NK-92 treated with Interleukin-12 subunit alpha and Interleukin-12 subunit beta, amount 100 ng/mL, for 24 hours (cell line): ENCODE data around the gene GRK3.
"Not testable (repeated sequence)": the region's sequence is repeated elsewhere in the genome, so short reads cannot be mapped to it uniquely, and the experiment has no call there.

Experiments
- DNase-seq: peaks from one replicate; lab custom pipeline; 2025; lab: John Stamatoyannopoulos, UW

The GRK3 gene

DNA sequence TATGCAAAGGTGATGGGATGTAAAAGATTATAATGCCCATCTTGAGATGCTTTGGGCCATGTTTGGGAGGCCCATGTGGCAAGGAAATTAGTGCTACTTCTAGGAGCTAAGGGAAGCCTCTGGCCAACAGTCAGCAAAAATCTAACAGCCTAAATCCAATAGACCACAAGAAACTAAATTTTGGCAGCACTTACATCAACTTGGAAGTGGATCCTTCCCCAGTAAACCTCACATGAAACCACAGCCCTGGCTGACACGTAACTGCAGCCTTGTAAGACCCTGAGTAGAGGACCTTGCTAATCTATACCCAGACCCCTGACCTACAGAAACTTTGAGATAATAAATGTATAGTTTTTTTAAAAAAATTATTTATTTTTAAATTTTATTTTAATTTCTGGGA is 13.1 kb upstream of the GRK3 start:
- DNase-seq = no peak

- not testable (repeated sequence) for DNase-seq
Observed at GRCh38 chr22:25552405-25552804, 12.1 kb upstream of the GRK3 start.

DNA sequence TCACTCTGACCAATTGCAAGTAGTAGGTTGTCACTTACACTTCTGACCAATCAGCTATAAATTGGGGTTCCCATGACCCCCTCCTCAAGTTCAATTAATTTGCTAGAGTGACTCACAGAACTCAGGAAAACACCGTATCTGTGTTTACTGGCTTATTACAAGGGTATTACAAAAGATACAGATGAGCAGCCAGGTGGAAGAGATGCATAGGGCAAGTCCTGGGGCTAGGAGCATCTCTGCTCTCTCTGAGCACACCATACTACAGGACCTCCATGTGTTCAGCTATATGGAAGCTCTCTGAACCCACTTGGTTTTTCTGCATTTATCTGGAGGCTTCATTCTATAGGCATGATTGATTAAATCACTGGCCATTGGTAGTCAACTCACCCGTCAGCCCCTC is 11.3 kb upstream of the GRK3 start:
- no peak for DNase-seq

DNA sequence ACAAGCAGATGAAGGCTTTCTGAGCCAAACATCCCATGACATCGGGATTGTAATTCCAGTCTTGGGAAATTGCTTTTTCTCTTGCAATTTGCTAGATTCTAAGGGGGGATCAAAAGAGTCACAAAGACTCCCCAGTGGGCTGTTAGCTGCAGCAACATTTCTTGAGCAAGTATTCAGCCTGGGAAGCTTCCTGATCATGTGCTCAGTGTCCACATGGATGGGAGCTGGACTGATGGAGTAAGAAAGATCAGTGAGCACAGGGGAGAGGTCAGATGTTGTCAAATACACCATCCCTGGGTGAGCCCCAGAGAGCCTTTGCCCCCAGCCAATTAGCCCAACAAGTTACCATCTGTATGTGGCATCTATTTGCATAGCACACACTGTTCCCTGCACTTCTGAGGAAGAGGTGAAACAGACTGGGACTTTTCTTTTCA is 10.2 kb upstream of the GRK3 start:
- DNase-seq = no peak

DNA sequence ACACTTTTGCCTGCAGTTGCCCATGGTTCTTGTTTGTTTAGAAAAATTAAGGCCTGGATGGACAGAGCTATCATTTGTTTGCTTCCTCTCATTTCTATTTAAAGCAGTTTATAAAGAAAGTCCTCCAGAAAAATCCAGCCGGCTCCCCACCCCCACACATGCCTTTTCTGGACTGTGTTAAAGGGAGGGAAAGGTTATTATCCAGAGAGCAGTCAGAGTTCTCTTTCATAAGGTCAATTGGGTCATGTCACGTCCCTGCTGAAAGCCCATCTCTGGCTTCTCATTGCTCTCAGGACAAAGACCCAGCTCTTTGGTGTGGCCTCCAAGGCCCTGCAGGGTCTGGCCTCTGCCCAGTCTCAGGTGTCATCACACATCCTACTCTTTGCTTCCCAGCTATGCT is 9.8 kb upstream of the GRK3 start:
- no peak for DNase-seq

DNA sequence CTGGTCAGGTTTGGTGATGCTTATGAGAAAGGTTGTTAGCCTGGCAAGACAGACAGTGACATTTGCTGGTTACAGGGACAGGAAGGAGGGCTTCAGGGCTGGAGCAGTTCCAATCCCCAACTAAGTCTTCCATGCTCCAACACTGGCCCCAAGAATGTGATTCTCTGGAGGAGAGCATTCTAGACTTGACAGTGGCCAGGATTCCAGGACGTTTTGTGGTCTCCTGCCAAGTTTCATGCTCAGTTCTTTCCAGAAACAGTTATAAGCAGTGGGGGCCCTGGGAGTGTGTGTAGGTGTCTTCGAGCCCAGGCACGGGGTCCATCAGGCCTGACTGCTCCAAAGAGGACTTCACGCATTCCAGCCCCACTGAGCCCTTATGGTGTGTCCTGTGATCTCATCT is 8.9 kb upstream of the GRK3 start:
- DNase-seq = no peak

DNA sequence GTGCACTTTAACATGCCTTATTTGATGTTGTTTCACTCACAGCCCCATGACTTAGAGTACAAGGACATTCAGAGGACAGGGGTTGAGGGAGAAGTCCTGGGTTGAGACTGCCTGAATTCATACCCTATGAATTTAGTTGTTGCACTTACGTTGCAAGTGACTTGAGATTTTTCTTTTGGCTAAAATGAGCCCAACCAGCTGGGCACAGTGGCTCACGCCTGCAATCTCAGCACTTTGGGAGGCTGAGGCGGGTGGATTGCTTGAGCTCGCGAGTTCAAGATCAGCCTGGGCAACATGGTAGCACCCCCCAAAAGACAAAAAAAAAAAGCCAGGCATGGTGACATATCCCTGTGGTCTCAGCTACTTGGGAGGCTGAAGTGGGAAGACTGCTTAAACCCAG is 7.3 kb upstream of the GRK3 start:
- DNase-seq = no peak

- DNase-seq = no peak
Observed at GRCh38 chr22:25558341-25558740, 6.1 kb upstream of the GRK3 start.

GRCh38 chr22:25559910-25560309 is 4.6 kb upstream of the GRK3 start:
- DNase-seq = not testable (repeated sequence)

DNA sequence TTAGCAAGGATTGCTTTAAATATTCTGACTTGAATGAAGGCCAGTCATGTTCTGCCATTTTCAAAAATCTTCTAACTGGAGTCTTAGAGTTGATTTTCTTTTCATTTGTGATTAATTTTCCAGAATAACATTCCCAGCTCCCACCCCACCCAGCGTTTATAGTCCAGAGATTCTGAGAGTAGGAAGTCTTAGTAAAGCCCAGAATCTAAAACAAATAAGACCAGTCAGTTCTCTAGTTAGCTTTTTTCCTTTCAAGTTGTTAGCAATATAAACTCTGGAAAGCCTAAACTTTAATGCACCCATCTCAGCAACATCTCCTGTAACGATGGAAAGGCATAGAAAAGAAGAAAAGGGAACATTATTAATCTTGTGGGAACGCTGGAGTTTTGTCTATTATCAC is 3.3 kb upstream of the GRK3 start:
- DNase-seq = not testable (repeated sequence)

GRCh38 chr22:25561927-25562326 is 2.5 kb upstream of the GRK3 start:
- DNase-seq = not testable (repeated sequence)

DNA sequence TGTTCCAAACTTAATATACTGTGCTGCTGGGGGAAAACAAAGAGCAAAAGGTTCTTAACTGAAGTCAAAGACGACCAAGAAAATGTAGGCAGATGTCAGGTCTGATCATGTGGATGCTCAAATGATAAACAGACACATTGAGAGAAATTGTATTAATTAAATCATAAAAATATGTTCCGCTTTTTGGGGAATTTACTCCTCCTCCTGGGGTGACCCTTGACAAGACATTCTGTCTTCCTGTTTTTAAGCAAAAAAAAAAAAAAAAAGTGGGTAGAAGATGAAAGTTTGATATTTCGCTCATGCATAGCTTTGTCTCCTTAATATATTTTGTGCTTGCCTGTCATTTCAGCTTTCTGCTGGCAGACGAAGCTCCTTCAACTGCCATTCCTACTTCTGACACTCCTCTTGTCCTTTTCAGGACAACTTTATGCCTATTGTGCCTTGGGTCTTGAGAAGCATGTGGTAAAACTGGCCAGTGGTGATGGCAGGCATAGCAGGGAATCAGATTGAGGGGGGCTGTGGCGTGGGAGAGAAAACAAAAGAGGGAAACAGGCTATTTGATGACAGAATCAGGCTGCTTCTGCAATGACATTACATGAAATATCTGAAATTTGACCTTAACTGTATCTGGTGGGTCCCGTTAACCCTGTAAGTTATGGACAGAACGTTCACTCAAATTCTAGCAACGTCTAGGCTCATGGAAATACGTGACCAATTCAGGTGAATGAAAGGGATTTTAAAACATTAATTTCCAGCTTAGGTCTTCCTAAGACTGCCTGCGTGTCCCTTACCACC is 1.3 kb upstream of the GRK3 start:
- DNase-seq = not testable (repeated sequence)

GRCh38 chr22:25563761-25564319 is 635 bp upstream of the GRK3 start:
- no peak for DNase-seq

DNA sequence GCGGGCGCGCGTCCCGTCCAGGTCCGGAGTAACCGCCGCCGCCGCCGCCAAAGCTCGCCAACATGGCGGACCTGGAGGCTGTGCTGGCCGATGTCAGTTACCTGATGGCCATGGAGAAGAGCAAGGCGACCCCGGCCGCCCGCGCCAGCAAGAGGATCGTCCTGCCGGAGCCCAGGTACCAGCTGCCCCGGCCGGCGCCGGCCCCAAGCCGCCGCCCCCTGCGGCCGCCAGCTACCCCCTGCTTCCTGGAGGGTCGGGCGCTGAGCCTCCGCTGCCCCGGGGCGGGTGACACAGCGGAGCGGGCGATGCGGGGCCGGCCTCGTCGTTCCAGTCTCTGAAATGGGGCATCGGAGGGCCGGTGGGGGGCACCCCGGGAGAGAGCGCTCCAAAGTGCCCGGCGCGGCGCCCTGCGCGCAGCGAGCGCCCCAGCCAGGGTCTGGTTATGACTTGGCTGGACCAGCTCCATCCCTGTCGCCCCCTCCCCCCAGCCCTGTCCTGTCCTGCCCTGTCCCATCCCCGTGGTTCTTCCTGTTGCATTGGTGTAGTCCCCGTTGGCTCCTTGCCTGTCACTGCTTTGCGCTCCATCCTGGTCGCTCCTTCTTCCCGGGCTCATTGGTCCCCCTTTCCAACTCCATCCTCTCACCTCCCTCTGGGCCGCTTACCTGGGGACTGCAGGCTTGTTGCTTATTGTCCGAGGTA is 653 bp downstream of the GRK3 start:
- no peak for DNase-seq

GRCh38 chr22:25566186-25566897 is 1.9 kb downstream of the GRK3 start:
- no peak for DNase-seq

DNA sequence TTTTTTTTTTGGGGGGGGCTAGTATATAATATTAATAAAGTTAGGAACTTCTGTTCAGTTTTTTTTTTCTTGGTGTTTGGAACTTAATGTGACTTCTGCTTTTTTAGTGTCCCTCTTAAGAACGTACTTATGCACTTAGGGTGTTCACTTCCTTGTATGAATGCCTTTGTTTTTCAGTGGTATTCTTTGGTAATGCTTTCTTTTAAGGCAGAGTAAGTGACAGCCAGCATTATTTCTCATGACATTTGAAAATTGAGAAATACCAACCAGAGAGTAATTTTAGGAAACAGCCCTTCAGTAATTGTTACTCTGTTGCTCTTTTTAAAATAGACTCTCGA is 2.4 kb downstream of the GRK3 start:
- no peak for DNase-seq

DNA sequence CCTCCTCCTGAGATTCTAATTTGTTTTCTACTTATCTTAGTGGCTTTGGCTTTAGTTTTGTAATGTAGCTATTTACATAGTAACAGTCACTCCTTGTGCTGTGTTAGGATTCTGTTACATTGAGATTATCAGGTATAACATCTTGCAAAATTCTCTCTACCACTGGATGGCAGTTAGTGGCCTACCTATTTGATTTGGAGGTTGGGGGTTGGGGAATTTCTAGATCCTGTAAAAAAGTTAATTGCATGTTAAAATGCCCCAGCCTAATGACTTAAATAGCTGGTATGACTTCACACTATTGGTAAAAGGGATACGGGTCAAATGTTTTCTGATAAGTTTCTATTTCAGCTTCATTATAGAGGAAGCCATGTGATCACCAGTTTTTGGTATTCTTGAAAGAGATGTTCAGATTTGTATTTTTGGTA is 2.8 kb downstream of the GRK3 start:
- no peak for DNase-seq

DNA sequence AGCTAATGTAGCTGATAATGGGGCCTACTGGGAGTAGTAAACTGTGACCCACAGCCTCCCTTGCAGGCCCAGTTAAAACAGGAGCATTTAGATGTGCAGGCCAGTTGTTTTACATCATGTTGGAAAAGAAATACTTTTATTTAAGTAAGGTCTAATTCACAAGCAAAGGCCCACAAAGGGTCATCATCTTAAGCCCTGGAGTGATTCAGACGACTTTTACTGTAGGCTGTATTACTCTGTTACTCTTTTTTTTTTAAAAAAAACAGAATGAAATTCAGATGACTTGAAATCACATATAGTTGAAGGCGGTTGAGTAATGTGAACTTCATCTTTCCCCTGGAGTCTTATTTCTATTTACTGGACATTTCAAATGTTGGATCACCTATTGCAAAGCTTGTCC is 3.6 kb downstream of the GRK3 start:
- DNase-seq = not testable (repeated sequence)

DNA sequence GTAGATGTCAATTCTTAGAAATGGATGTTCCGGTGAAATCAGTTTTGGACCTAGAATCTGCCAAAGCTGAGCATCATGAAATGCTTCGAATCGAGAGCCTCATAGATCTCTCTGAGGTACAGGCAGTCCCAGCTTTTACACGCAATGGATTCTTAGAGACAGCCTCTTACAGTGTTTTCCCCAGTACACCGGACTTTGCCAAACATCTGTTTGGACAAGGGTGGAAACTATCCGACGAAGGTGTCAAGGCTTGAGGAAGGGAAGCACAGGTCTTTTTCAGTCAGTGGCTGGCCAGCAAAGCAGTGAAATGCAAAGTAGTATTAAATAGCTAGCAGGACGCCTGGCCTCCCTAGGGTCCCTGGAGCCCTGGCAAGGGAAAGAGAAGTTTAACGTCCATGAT is 4.9 kb downstream of the GRK3 start:
- no peak for DNase-seq

- no peak for DNase-seq
Observed at GRCh38 chr22:25569983-25570382, 5.5 kb downstream of the GRK3 start.

- no peak for DNase-seq
Observed at GRCh38 chr22:25570486-25570885, 6.0 kb downstream of the GRK3 start.

GRCh38 chr22:25571969-25572707 is 7.7 kb downstream of the GRK3 start:
- not testable (repeated sequence) for DNase-seq
